ENCODE results near the gene VPS39.

Gene VPS39

DNA sequence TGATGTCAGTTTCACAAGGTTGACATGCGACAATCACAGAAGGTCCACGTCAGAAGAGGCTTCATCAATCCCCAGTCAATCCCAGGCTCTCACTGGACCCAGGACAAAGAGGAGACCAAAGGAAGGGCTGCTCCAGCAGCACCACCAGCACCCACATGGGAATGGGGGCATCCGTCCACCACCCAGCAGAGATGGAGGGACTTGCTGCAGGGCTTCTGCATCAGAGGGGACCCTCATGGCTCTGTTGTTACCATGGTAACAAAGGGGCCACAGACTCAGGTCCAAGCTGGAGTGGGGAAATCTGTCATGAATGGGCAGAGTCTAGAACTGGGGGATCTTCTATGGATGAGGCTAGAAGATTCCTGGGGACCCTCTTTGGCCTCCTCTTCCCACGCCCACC lies 64.7 kb downstream of the VPS39 start:
- no peak for FAIRE-seq

GRCh38 chr15:42141795-42142667 lies 66.1 kb downstream of the VPS39 start:
- FAIRE-seq (no peak), DNase-seq (ENCODE audit: insufficient read length, low spot score) (no peak)
- TF ChIP-seq TAF1 (IDR thresholded peaks at IDR 0.05; ENCODE audit: low read depth, low read length) = no peak
- TF ChIP-seq POLR2AphosphoS5 (IDR thresholded peaks at IDR 0.05; ENCODE audit: low read depth, low read length) = no peak
- TF ChIP-seq PAX5 (IDR thresholded peaks at IDR 0.05; ENCODE audit: insufficient read depth, low read length, severe bottlenecking) = no peak
- TF ChIP-seq SPI1 (IDR thresholded peaks at IDR 0.05; ENCODE audit: low read depth, low read length) = no peak
- TF ChIP-seq POU2F2 (IDR thresholded peaks at IDR 0.05; ENCODE audit: low read depth, low read length) = no peak
- no peak for TF ChIP-seq POLR2A (IDR thresholded peaks at IDR 0.05; ENCODE audit: low read depth, low read length)

More for the DNA sequence above, 64.7 kb downstream of the VPS39 start:
- no peak for DNase-seq (ENCODE audit: insufficient read length, low spot score)
- no peak for TF ChIP-seq POLR2A (IDR thresholded peaks at IDR 0.05; ENCODE audit: low read depth, low read length)

DNA sequence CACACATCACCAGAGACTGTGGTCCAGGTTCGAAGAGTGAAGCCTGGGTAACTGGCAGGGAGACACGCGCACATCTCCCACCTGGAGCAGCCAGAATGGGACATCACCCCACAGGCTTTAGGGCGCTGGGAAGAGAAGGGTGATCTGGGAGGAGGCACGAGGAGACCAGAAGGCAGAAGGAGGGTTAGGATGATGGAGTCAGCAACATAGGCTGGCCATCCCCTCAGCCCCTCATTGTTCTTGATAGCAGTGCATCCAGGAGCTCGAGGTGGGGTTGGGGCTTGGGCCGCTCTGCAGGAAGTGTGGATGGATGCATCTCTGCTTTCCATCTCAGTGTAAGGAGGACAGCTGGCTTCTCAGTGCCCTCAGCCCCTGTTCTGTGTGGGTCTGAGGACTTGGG lies 66.9 kb downstream of the VPS39 start:
- no peak for TF ChIP-seq POU2F2 (IDR thresholded peaks at IDR 0.05; ENCODE audit: low read depth, low read length)
- no peak for TF ChIP-seq PAX5 (IDR thresholded peaks at IDR 0.05; ENCODE audit: insufficient read depth, low read length, severe bottlenecking)
- no peak for TF ChIP-seq POLR2A (IDR thresholded peaks at IDR 0.05; ENCODE audit: low read depth, low read length)
- no peak for TF ChIP-seq POLR2AphosphoS5 (IDR thresholded peaks at IDR 0.05; ENCODE audit: low read depth, low read length)
- no peak for TF ChIP-seq SPI1 (IDR thresholded peaks at IDR 0.05; ENCODE audit: low read depth, low read length)
- no peak for TF ChIP-seq TAF1 (IDR thresholded peaks at IDR 0.05; ENCODE audit: low read depth, low read length)
- FAIRE-seq (no peak), DNase-seq (ENCODE audit: insufficient read length, low spot score) (no peak)

DNA sequence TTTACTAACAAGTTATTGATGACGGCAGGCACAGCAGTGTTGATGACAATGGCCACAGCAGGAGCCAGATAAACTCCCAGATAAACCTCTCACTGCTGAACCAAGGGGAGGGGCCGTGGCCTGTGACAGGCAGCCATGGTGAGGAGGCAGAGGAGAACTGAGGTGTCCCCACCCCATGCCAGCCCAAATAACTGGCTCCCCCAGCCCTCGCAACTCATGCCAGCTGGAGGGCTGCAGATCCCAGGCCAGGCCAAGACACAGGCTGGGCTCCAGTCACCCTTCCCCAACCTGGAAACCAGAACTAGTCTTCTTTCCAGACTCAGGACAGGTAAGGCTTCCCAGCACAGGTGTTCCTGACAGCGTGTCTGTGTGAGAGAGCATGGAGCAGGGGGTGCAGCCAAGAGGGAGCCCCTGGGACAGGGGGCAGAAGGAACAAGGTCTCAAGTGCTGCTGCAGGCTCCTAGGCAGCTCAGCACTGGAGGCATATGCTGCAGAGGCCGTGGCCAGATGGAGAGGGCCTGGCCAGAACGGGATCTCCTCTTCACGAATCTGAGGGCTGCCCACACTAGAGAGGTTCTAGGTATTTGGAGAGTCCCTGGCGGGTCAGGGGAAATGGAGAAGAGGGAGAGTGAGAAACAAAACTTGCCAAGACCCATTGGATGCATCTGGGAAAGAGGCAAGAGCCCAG lies 67.6 kb downstream of the VPS39 start:
- no peak for FAIRE-seq
- DNase-seq (ENCODE audit: insufficient read length, low spot score) = no peak
- no peak for TF ChIP-seq PAX5 (IDR thresholded peaks at IDR 0.05; ENCODE audit: insufficient read depth, low read length, severe bottlenecking)
- TF ChIP-seq SPI1 (IDR thresholded peaks at IDR 0.05; ENCODE audit: low read depth, low read length) = no peak

DNA sequence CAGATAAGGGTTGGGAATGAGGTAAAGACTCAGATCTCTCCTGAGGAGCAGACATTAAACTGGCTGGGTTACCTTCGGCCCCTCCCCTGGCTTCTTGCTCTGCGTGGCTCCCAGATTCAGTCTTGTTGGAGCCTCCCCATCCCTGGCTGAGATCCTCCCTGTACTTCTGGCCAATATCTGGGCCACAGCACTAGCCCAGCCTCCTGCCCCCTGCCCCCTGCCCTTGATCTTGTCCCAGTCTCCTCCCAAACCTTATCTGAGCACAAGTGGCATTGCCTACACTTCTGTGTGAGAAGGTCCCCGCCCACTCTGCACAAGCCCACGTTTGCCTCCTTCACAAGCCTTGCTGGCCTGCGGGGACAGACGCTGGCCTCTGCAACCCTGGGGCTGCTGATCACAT lies 68.5 kb downstream of the VPS39 start:
- FAIRE-seq (no peak), DNase-seq (ENCODE audit: insufficient read length, low spot score) (no peak)
- TF ChIP-seq SPI1 (IDR thresholded peaks at IDR 0.05; ENCODE audit: low read depth, low read length) (no peak), POU2F2 (IDR thresholded peaks at IDR 0.05; ENCODE audit: low read depth, low read length) (no peak), POLR2A (IDR thresholded peaks at IDR 0.05; ENCODE audit: low read depth, low read length) (no peak)

- FAIRE-seq (no peak), DNase-seq (ENCODE audit: insufficient read length, low spot score) (no peak)
- no peak for TF ChIP-seq PAX5 (IDR thresholded peaks at IDR 0.05; ENCODE audit: insufficient read depth, low read length, severe bottlenecking)
Observed at GRCh38 chr15:42138968-42139386, 69.1 kb downstream of the VPS39 start.

- FAIRE-seq (no peak), DNase-seq (ENCODE audit: insufficient read length, low spot score) (no peak)
- TF ChIP-seq POLR2A (IDR thresholded peaks at IDR 0.05; ENCODE audit: low read depth, low read length) (no peak), SPI1 (IDR thresholded peaks at IDR 0.05; ENCODE audit: low read depth, low read length) (no peak), POU2F2 (IDR thresholded peaks at IDR 0.05; ENCODE audit: low read depth, low read length) (no peak), POLR2AphosphoS5 (IDR thresholded peaks at IDR 0.05; ENCODE audit: low read depth, low read length) (no peak), TAF1 (IDR thresholded peaks at IDR 0.05; ENCODE audit: low read depth, low read length) (no peak), PAX5 (IDR thresholded peaks at IDR 0.05; ENCODE audit: insufficient read depth, low read length, severe bottlenecking) (no peak)
Observed at GRCh38 chr15:42138411-42138810, 69.7 kb downstream of the VPS39 start.

GRCh38 chr15:42137461-42138261 lies 70.4 kb downstream of the VPS39 start:
- FAIRE-seq = no peak
- TF ChIP-seq TAF1 (IDR thresholded peaks at IDR 0.05; ENCODE audit: low read depth, low read length) (no peak), POU2F2 (IDR thresholded peaks at IDR 0.05; ENCODE audit: low read depth, low read length) (no peak), POLR2AphosphoS5 (IDR thresholded peaks at IDR 0.05; ENCODE audit: low read depth, low read length) (no peak), PAX5 (IDR thresholded peaks at IDR 0.05; ENCODE audit: insufficient read depth, low read length, severe bottlenecking) (no peak)
- no peak for DNase-seq (ENCODE audit: insufficient read length, low spot score)

- DNase-seq (ENCODE audit: insufficient read length, low spot score) (no peak), FAIRE-seq (no peak)
- TF ChIP-seq POU2F2 (IDR thresholded peaks at IDR 0.05; ENCODE audit: low read depth, low read length) = no peak
- TF ChIP-seq TAF1 (IDR thresholded peaks at IDR 0.05; ENCODE audit: low read depth, low read length) = no peak
- TF ChIP-seq SPI1 (IDR thresholded peaks at IDR 0.05; ENCODE audit: low read depth, low read length) = no peak
- TF ChIP-seq PAX5 (IDR thresholded peaks at IDR 0.05; ENCODE audit: insufficient read depth, low read length, severe bottlenecking) = no peak
- TF ChIP-seq POLR2A (IDR thresholded peaks at IDR 0.05; ENCODE audit: low read depth, low read length) = no peak
- no peak for TF ChIP-seq POLR2AphosphoS5 (IDR thresholded peaks at IDR 0.05; ENCODE audit: low read depth, low read length)
Observed at GRCh38 chr15:42136513-42136912, 71.6 kb downstream of the VPS39 start.

DNA sequence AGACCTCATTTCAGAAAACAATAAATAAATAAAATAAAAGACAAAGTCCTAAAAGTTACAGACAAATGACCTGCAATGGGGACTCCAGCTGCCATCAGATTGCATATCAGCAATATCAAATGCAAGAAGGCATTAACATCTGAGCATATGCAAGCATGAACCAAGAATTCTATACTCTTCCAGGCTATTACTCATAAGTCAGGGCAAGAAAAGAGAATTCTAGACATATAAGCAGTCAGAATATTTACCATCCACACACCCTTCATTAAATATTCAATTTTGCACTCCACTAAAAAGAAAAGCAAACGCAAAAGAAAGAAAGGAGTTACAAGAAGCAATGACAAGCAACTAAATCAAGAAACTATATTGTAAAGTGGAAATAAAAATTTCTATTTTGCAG lies 72.8 kb downstream of the VPS39 start:
- no peak for TF ChIP-seq POU2F2 (IDR thresholded peaks at IDR 0.05; ENCODE audit: low read depth, low read length)
- no peak for DNase-seq (ENCODE audit: insufficient read length, low spot score)
- no peak for FAIRE-seq

All from GM12891 (cell line).